Activated CD4-positive, alpha-beta memory T cell treated with anti-CD3 and anti-CD28 coated beads, Interleukin-2, amount 10 ng/mL, durations not matched to agents 7 days and 5 days (primary cell): Measurements from ENCODE around the gene APOA4. TPM values are rescaled to one million over a fixed set of nuclear protein-coding genes. Genes with fewer than 3 reads are reported as not detected.
"Not testable (repeated sequence)": the region's sequence is repeated elsewhere in the genome, so short reads cannot be mapped to it uniquely, and the experiment has no call there.

ENCODE experiments used
- CTCF ChIA-PET: fragments of 350-600 bp; sonication (Branson Sonifier 250); formaldehyde crosslinking; loops from one replicate; lab custom pipeline; 2021; ENCODE audit warnings: antibody characterized with exemption, inconsistent platforms; lab: Charles Lee
- POLR2A ChIA-PET: fragments of 350-600 bp; sonication (Branson Sonifier 250); formaldehyde crosslinking; loops from one replicate; lab custom pipeline; 2021; ENCODE audit warnings: antibody characterized with exemption; lab: Charles Lee
- DNase-seq: peaks from one replicate; pipeline ENCODE4 v3.0.0-alpha.2; 2020
- H3K27ac Mint-ChIP-seq: one replicate; pipeline ENCODE4 v1.8.0; 2021; ENCODE audit warnings: mild to moderate bottlenecking, mixed read lengths
- H3K27me3 Mint-ChIP-seq: one replicate; pipeline ENCODE4 v1.8.0; 2021; ENCODE audit warnings: mixed read lengths
- H3K36me3 Mint-ChIP-seq: one replicate; pipeline ENCODE4 v1.8.0; 2021; ENCODE audit warnings: low read depth, mixed read lengths
- H3K4me1 Mint-ChIP-seq: one replicate; pipeline ENCODE4 v1.8.0; 2021; ENCODE audit warnings: mixed read lengths
- H3K4me3 Mint-ChIP-seq: one replicate; pipeline ENCODE4 v1.8.0; 2021; ENCODE audit warnings: mild to moderate bottlenecking, mixed read lengths
- H3K9me3 Mint-ChIP-seq: one replicate; pipeline ENCODE4 v1.8.0; 2021; ENCODE audit warnings: mixed read lengths
- total RNA-seq, 2 experiments: library from RNA; stranded (reverse); gene quantifications; one replicate each; pipeline ENCODE4 v1.2.3, GENCODE V29; 2021

Gene APOA4
- total RNA-seq, 2 experiments from 2014 or later, result not detected

GRCh38 chr11:116835042-116835772 is 12.1 kb upstream of the APOA4 start:
- peak overlapping the region; percentile 61 for H3K4me3 Mint-ChIP-seq
- no peak overlapping the region for H3K27ac Mint-ChIP-seq
- H3K9me3 Mint-ChIP-seq, result no peaks in the 10 kb centered on the region
- peaks cover 18% of the 10 kb centered on the region for H3K4me1 Mint-ChIP-seq
- no peaks in the 10 kb centered on the region for H3K27me3 Mint-ChIP-seq
- H3K36me3 Mint-ChIP-seq, result no peaks in the 10 kb centered on the region
- no peak for DNase-seq
- ChIA-PET POLR2A (interaction anchor here (0.7 to 4.4 kb wide), 16 partner anchors 15 to 396 kb away, joined by 3 to 93 read pairs (median 4); partner anchors contain the start of genes APOA5, BUD13, SIDT2 and SIK3), CTCF (interaction anchor here (0.6 to 5.5 kb wide), 58 partner anchors 12 to 395 kb away, joined by 3 to 158 read pairs (median 5); partner anchors contain the start of genes APOA4, APOA5, SIDT2 and ZPR1)

- ChIA-PET CTCF (interaction anchor here (2.0 to 5.5 kb wide), 5 partner anchors 11 to 272 kb away, joined by 8 to 158 read pairs (median 31); partner anchors contain the start of genes APOA4, APOA5 and ZPR1), POLR2A (interaction anchor here (1.1 to 4.4 kb wide), 3 partner anchors 16 to 74 kb away, joined by 3 to 93 read pairs (median 9); partner anchors contain the start of gene BUD13)
- not testable (repeated sequence) for H3K9me3 Mint-ChIP-seq, DNase-seq, H3K4me3 Mint-ChIP-seq, H3K27me3 Mint-ChIP-seq, H3K27ac Mint-ChIP-seq, H3K36me3 Mint-ChIP-seq
- H3K4me1 Mint-ChIP-seq, result peaks cover 18% of the 10 kb centered on the region
Measured at GRCh38 chr11:116834535-116835041, 11.5 kb upstream of the APOA4 start.

- no peak overlapping the region for H3K4me3 Mint-ChIP-seq
Measured at GRCh38 chr11:116833816-116834534, 10.9 kb upstream of the APOA4 start.

GRCh38 chr11:116833491-116833815 is 10.3 kb upstream of the APOA4 start:
- no peaks in the 10 kb centered on the region for H3K9me3 Mint-ChIP-seq
- no peaks in the 10 kb centered on the region for H3K27me3 Mint-ChIP-seq
- H3K36me3 Mint-ChIP-seq, result no peaks in the 10 kb centered on the region
- DNase-seq, result no peak
- ChIA-PET CTCF (interaction anchor here (1.3 to 5.5 kb wide), 2 partner anchors 18 to 43 kb away, joined by 4 to 158 read pairs; partner anchors contain the start of genes APOA5 and ZPR1), POLR2A (no interaction called here)
- H3K27ac Mint-ChIP-seq, result no peak overlapping the region
- H3K4me1 Mint-ChIP-seq, result peaks cover 16% of the 10 kb centered on the region
- H3K4me3 Mint-ChIP-seq, result no peak overlapping the region

More at GRCh38 chr11:116833816-116834534, 10.9 kb upstream of the APOA4 start:
- DNase-seq, result no peak
- Mint-ChIP-seq H3K27ac (no peak overlapping the region), H3K9me3 (no peaks in the 10 kb centered on the region), H3K4me1 (peaks cover 18% of the 10 kb centered on the region), H3K36me3 (no peaks in the 10 kb centered on the region), H3K27me3 (no peaks in the 10 kb centered on the region)
- ChIA-PET POLR2A (interaction anchor here (4.4 kb wide), 1 partner anchor 17 kb away, joined by 93 read pairs; no protein-coding TSS in a partner anchor), CTCF (interaction anchor here (1.3 to 5.5 kb wide), 3 partner anchors 17 to 44 kb away, joined by 4 to 158 read pairs (median 116); partner anchors contain the start of genes APOA5 and ZPR1)

GRCh38 chr11:116832350-116833290 is 9.5 kb upstream of the APOA4 start:
- ChIA-PET POLR2A (no interaction called here), CTCF (interaction anchor here (1.3 to 5.5 kb wide), 2 partner anchors 19 to 42 kb away, joined by 4 to 158 read pairs; partner anchors contain the start of genes APOA5 and ZPR1)
- no peaks in the 10 kb centered on the region for H3K27me3 Mint-ChIP-seq
- no peak overlapping the region for H3K4me3 Mint-ChIP-seq
- no peaks in the 10 kb centered on the region for H3K36me3 Mint-ChIP-seq
- no peaks in the 10 kb centered on the region for H3K9me3 Mint-ChIP-seq
- no peak overlapping the region for H3K27ac Mint-ChIP-seq
- peaks cover 16% of the 10 kb centered on the region for H3K4me1 Mint-ChIP-seq
- DNase-seq, result no peak

- no peaks in the 10 kb centered on the region for H3K36me3 Mint-ChIP-seq
- H3K4me3 Mint-ChIP-seq, result no peak overlapping the region
- H3K4me1 Mint-ChIP-seq, result peaks cover 16% of the 10 kb centered on the region
- POLR2A ChIA-PET, result no interaction called here
- CTCF ChIA-PET, result no interaction called here
- no peaks in the 10 kb centered on the region for H3K27me3 Mint-ChIP-seq
- H3K9me3 Mint-ChIP-seq, result no peaks in the 10 kb centered on the region
- no peak for DNase-seq
- no peak overlapping the region for H3K27ac Mint-ChIP-seq
Measured at GRCh38 chr11:116831790-116832349, 8.8 kb upstream of the APOA4 start.

- no peak for DNase-seq
- H3K36me3 Mint-ChIP-seq, result no peaks in the 10 kb centered on the region
- no peaks in the 10 kb centered on the region for H3K27me3 Mint-ChIP-seq
- peaks cover 7% of the 10 kb centered on the region for H3K4me1 Mint-ChIP-seq
- no peak overlapping the region for H3K4me3 Mint-ChIP-seq
- no peaks in the 10 kb centered on the region for H3K9me3 Mint-ChIP-seq
- ChIA-PET CTCF (no interaction called here), POLR2A (no interaction called here)
- no peak overlapping the region for H3K27ac Mint-ChIP-seq
Measured at GRCh38 chr11:116830184-116830912, 7.2 kb upstream of the APOA4 start.

- DNase-seq, result no peak
- no peaks in the 10 kb centered on the region for H3K36me3 Mint-ChIP-seq
- H3K9me3 Mint-ChIP-seq, result no peaks in the 10 kb centered on the region
- no peaks in the 10 kb centered on the region for H3K27me3 Mint-ChIP-seq
- CTCF ChIA-PET, result no interaction called here
- H3K4me3 Mint-ChIP-seq, result no peak within 1 kb of the TSS
- POLR2A ChIA-PET, result interaction anchor here (0.5 kb wide), 1 partner anchor 350 kb away, joined by 3 read pairs; no protein-coding TSS in a partner anchor
- peaks cover 2% of the 10 kb centered on the region for H3K4me1 Mint-ChIP-seq
- no peak within 1 kb of the TSS for H3K27ac Mint-ChIP-seq
Measured at GRCh38 chr11:116829525-116830183, 6.5 kb upstream of the APOA4 start, which contains the start of gene APOC3. Gene APOC3, plus strand, starts transcription at chr11:116829907. Its CDS starts 676 bp downstream, at chr11:116830583.

GRCh38 chr11:116828632-116829524 is 5.8 kb upstream of the APOA4 start:
- Mint-ChIP-seq H3K4me1 (no peaks in the 10 kb centered on the region), H3K27me3 (no peaks in the 10 kb centered on the region), H3K36me3 (no peaks in the 10 kb centered on the region), H3K9me3 (no peaks in the 10 kb centered on the region), H3K4me3 (no peak overlapping the region), H3K27ac (no peak overlapping the region)
- CTCF ChIA-PET, result interaction anchor here (1.7 kb wide), 1 partner anchor 38 kb away, joined by 7 read pairs; the partner anchor contains the start of gene APOA5
- no peak for DNase-seq
- POLR2A ChIA-PET, result interaction anchor here (0.5 to 1.2 kb wide), 2 partner anchors 102 to 351 kb away, joined by 3 read pairs; no protein-coding TSS in a partner anchor

GRCh38 chr11:116827461-116827860 is 4.4 kb upstream of the APOA4 start:
- CTCF ChIA-PET, result interaction anchor here (1.7 to 1.9 kb wide), 2 partner anchors 36 kb away, joined by 6 to 7 read pairs; partner anchors contain the start of gene APOA5
- POLR2A ChIA-PET, result no interaction called here
- Mint-ChIP-seq H3K4me1 (no peaks in the 10 kb centered on the region), H3K27me3 (no peaks in the 10 kb centered on the region), H3K4me3 (no peak overlapping the region), H3K36me3 (no peaks in the 10 kb centered on the region), H3K27ac (no peak overlapping the region), H3K9me3 (no peaks in the 10 kb centered on the region)
- DNase-seq, result no peak
